ENCODE data around the gene TEX29.

Gene TEX29

GRCh38 chr13:111283457-111283856, 37.0 kb upstream of the TEX29 start:
- TF ChIP-seq POLR2A (IDR thresholded peaks at IDR 0.05; ENCODE audit: low read length) = no peak
- TF ChIP-seq GATA1 (IDR thresholded peaks at IDR 0.05; ENCODE audit: low read depth, low read length) = no peak
- DNase-seq = no peak

DNA sequence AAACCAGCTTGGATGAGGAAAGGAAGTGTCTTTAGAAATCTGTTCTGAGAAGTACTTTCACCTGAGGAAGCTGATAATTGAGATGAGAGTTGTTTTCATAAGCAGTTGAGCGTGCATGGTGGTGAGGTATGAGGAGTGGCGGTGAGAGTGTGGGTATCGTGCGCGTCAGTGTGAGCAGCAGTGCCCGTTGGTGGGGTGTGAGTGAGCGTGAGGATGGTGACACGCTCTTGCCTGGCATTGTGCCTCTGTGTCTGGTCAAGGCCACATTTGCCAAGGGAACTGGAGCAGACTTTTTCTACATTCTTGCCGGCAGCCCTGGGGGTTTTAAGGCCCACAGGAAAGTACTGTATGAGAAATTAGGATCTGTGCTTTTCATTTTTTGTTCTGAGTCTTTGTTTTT, 36.5 kb upstream of the TEX29 start:
- TF ChIP-seq POLR2A (IDR thresholded peaks at IDR 0.05; ENCODE audit: low read length) (no peak), GATA1 (IDR thresholded peaks at IDR 0.05; ENCODE audit: low read depth, low read length) (no peak)
- DNase-seq = no peak

- DNase-seq = no peak
- TF ChIP-seq GATA1 (IDR thresholded peaks at IDR 0.05; ENCODE audit: low read depth, low read length) = no peak
- no peak for TF ChIP-seq POLR2A (IDR thresholded peaks at IDR 0.05; ENCODE audit: low read length)
Measured at GRCh38 chr13:111284565-111284964, 35.9 kb upstream of the TEX29 start.

- no peak for DNase-seq
- no peak for TF ChIP-seq GATA1 (IDR thresholded peaks at IDR 0.05; ENCODE audit: low read depth, low read length)
- no peak for TF ChIP-seq POLR2A (IDR thresholded peaks at IDR 0.05; ENCODE audit: low read length)
Measured at GRCh38 chr13:111286162-111286561, 34.3 kb upstream of the TEX29 start.

- DNase-seq = no peak
- TF ChIP-seq POLR2A (IDR thresholded peaks at IDR 0.05; ENCODE audit: low read length) (no peak), GATA1 (IDR thresholded peaks at IDR 0.05; ENCODE audit: low read depth, low read length) (no peak)
Measured at GRCh38 chr13:111286749-111287148, 33.7 kb upstream of the TEX29 start.

DNA sequence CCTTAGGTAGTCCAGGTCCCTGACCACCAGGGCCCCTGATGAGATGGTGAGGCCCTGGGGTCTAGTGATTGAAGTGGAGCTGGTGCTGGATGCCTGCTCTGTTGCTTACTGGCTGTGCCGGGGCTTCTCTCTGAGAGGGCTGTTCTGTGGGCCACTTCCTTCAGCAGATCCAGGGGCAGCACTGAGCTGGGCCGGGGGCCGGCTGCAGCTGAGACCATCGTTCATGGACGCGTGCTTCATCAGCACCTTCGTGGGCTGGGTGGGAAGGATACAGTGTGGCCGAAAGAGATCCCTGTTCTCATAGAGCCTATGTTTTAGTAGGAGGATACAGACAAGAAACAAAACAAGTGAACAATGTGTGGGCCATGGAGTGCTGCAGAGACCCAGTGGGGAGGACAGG, 33.2 kb upstream of the TEX29 start:
- TF ChIP-seq POLR2A (IDR thresholded peaks at IDR 0.05; ENCODE audit: low read length) (no peak), GATA1 (IDR thresholded peaks at IDR 0.05; ENCODE audit: low read depth, low read length) (no peak)
- DNase-seq = no peak

DNA sequence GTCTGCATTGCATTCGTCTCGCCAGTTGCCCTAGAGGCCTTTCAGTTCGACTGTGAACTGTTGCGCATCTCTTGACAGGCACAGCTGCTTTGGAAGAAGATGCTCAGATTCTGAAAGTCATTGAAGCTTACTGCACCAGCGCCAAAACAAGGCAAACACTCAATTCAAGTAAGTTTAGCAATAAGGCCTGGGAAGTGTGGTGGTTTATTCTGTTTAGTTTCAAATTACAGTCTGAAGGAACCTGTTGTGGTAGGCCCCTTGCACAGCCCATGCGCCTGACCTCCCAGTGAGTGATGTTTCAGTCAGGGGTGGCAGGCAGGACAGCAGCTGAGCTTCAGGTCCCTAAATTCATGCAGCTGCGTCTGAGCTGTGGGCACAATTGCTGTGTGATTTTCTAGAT, 32.2 kb upstream of the TEX29 start:
- no peak for TF ChIP-seq POLR2A (IDR thresholded peaks at IDR 0.05; ENCODE audit: low read length)
- no peak for TF ChIP-seq GATA1 (IDR thresholded peaks at IDR 0.05; ENCODE audit: low read depth, low read length)

DNA sequence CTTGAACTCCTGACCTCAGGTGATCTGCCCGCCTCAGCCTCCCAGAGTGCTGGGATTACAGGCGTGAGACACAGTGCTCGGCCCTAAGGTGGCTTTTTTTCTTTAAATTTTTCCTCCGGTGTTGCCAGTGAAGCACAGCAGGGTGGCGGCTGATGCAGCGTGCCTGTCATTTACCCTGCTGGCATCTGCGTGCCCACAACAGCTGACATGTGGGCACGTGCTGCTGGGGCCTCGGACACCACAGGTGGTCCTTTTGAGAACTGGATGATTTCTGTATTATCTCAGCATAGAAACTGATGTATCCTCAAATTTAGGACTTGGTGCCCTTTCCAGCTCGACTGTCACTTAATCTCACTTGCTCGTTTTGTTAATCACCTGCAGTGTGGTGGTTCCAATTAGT, 31.2 kb upstream of the TEX29 start:
- TF ChIP-seq POLR2A (IDR thresholded peaks at IDR 0.05; ENCODE audit: low read length) (no peak), GATA1 (IDR thresholded peaks at IDR 0.05; ENCODE audit: low read depth, low read length) (no peak)
- no peak for DNase-seq

More for the DNA sequence above, 32.2 kb upstream of the TEX29 start:
- DNase-seq = no peak

GRCh38 chr13:111291908-111292307, 28.5 kb upstream of the TEX29 start:
- no peak for TF ChIP-seq GATA1 (IDR thresholded peaks at IDR 0.05; ENCODE audit: low read depth, low read length)
- TF ChIP-seq POLR2A (IDR thresholded peaks at IDR 0.05; ENCODE audit: low read length) = no peak
- no peak for DNase-seq

- DNase-seq = no peak
- TF ChIP-seq POLR2A (IDR thresholded peaks at IDR 0.05; ENCODE audit: low read length) (no peak), GATA1 (IDR thresholded peaks at IDR 0.05; ENCODE audit: low read depth, low read length) (no peak)
Measured at GRCh38 chr13:111292710-111293485, 27.5 kb upstream of the TEX29 start.

GRCh38 chr13:111295886-111296285, 24.6 kb upstream of the TEX29 start:
- peak in 1 of 2 experiments; percentile 31 for DNase-seq
- no peak for TF ChIP-seq GATA1 (IDR thresholded peaks at IDR 0.05; ENCODE audit: low read depth, low read length)

- no peak for DNase-seq
- TF ChIP-seq POLR2A (IDR thresholded peaks at IDR 0.05; ENCODE audit: low read length) (no peak), GATA1 (IDR thresholded peaks at IDR 0.05; ENCODE audit: low read depth, low read length) (no peak)
Measured at GRCh38 chr13:111296417-111296816, 24.0 kb upstream of the TEX29 start.

DNA sequence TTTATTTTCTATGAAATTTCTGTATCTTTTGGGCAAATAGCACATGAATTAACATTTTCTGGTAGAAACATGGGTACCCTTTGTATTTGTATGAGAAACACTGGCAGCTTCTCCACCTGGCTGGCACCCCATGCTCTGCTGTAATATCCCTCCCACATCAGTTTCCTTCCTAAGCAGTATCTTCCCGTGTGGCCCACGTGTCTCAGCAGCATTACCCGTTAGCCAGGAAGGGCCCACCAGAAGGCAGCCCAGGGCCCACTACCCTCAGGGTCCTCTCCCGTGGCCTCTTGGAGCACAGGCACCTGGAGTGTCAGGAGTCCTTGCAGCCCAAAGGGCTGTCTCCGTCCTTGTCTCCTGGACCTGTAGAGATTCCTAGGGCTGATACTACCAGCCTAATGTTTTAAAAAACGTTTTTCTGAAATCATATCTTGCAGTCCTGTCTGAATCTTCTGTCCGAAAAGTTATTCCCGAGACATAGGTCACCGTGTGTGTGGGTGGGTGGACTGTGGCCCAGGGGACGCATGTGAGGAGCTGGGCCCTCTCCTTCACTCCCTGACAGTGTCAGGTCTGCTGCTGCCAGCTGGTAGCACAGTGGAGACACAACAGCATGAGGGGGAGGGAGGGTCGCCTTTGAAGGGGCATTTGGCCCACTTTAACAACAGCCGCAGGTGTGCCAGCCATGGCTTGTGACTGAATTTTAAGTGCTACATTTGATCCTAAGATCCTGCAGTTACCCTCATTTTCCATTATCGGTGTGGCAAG, 22.0 kb upstream of the TEX29 start:
- no peak for DNase-seq
- TF ChIP-seq POLR2A (IDR thresholded peaks at IDR 0.05; ENCODE audit: low read length) (no peak), GATA1 (IDR thresholded peaks at IDR 0.05; ENCODE audit: low read depth, low read length) (no peak)

DNA sequence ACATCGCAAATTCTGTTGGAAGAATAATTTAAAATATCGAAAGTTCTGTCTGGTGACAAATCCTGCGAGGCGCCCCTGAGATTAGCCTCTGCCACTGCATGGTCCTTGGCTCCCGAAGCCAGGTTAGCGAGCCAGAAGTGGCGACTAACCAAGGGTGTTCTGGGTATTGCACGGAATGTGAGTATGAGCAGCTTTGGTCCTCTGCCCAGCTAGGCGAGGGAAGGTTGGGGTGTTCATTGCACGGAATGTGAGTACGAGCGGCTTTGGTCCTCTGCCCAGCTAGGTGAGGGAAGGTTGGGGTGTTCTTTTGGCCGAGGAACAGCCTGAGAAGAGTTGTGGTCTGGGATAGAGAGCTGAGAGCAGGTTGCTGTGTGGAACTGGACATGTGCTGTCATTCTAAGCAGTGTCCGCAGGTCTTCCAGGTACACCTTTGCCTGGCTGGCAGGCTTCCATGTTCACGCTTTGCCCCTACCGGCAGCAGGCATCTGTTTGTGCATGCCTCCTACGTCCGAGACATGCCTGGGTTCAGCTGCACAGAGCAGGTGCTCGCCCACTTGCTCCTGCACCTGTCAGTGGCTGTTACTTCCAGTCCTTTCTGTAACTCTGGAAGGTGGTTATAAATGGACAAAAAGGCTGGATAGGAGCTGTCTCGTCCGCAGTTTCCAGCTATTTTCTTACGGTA, 18.3 kb upstream of the TEX29 start:
- no peak for DNase-seq
- TF ChIP-seq POLR2A (IDR thresholded peaks at IDR 0.05; ENCODE audit: low read length) (no peak), GATA1 (IDR thresholded peaks at IDR 0.05; ENCODE audit: low read depth, low read length) (no peak)

All from erythroblast (primary cell).